KMS-11 (cell line): ENCODE measurements around the gene MRPL58.
A peak's percentile ranks its signal among the peaks of the same experiment; 100 is the strongest.

Experiments used
- H2AFZ ChIP-seq: fragments of 200-600 bp; sonication (generic); 2 replicates; pipeline ENCODE4 v1.6.1; 2016; ENCODE audit warnings: antibody characterized with exemption, mixed run types, low read depth
- H3K27ac ChIP-seq: fragments of 200-600 bp; sonication (generic); 2 replicates; pipeline ENCODE4 v1.6.1; 2016; ENCODE audit warnings: mild to moderate bottlenecking, mixed run types
- H3K27me3 ChIP-seq: fragments of 200-600 bp; sonication (generic); 2 replicates; pipeline ENCODE4 v1.6.1; 2017; ENCODE audit warnings: mild to moderate bottlenecking, low read depth, mixed run types, moderate library complexity; ENCODE audit not compliant: insufficient read depth
- H3K36me3 ChIP-seq: fragments of 200-600 bp; sonication (generic); 2 replicates; pipeline ENCODE4 v1.6.1; 2017; ENCODE audit warnings: mild to moderate bottlenecking, mixed run types; ENCODE audit not compliant: insufficient read depth
- H3K4me1 ChIP-seq: fragments of 200-600 bp; sonication (generic); 2 replicates; pipeline ENCODE4 v1.6.1; 2016; ENCODE audit warnings: mild to moderate bottlenecking, low read depth, mixed run types; ENCODE audit not compliant: poor library complexity, severe bottlenecking
- H3K4me2 ChIP-seq: fragments of 200-600 bp; sonication (generic); 2 replicates; pipeline ENCODE4 v1.7.0; 2016; ENCODE audit warnings: mild to moderate bottlenecking, mixed run types
- H3K4me3 ChIP-seq: fragments of 200-600 bp; sonication (generic); IDR thresholded peaks from 2 replicates; pipeline ENCODE4 v1.6.1; 2017; ENCODE audit warnings: low read depth, low read length, mixed read lengths; ENCODE audit not compliant: insufficient read depth
- H3K79me2 ChIP-seq: fragments of 200-600 bp; sonication (generic); 2 replicates; pipeline ENCODE4 v1.6.1; 2016; ENCODE audit warnings: low read depth, mixed run types; ENCODE audit not compliant: insufficient read depth
- H3K9ac ChIP-seq: fragments of 200-600 bp; sonication (generic); 2 replicates; pipeline ENCODE4 v1.6.1; 2016; ENCODE audit warnings: mild to moderate bottlenecking, mixed run types
- H4K20me1 ChIP-seq: fragments of 200-600 bp; sonication (generic); 2 replicates; pipeline ENCODE4 v1.6.1; 2016; ENCODE audit warnings: mild to moderate bottlenecking, mixed run types; ENCODE audit not compliant: insufficient read depth
- TF ChIP-seq, protein P1 (sequence below): fragments of 200-600 bp; sonication (generic); conservative IDR thresholded peaks from 2 replicates; pipeline ENCODE4 v1.6.1; 2017; ENCODE audit warnings: low read depth, mild to moderate bottlenecking, antibody characterized with exemption, low read length, moderate library complexity, mixed read lengths

The MRPL58 gene

GRCh38 chr17:75048249-75048878 lies 35.9 kb downstream of the MRPL58 start:
- TF ChIP-seq, protein P1, sequence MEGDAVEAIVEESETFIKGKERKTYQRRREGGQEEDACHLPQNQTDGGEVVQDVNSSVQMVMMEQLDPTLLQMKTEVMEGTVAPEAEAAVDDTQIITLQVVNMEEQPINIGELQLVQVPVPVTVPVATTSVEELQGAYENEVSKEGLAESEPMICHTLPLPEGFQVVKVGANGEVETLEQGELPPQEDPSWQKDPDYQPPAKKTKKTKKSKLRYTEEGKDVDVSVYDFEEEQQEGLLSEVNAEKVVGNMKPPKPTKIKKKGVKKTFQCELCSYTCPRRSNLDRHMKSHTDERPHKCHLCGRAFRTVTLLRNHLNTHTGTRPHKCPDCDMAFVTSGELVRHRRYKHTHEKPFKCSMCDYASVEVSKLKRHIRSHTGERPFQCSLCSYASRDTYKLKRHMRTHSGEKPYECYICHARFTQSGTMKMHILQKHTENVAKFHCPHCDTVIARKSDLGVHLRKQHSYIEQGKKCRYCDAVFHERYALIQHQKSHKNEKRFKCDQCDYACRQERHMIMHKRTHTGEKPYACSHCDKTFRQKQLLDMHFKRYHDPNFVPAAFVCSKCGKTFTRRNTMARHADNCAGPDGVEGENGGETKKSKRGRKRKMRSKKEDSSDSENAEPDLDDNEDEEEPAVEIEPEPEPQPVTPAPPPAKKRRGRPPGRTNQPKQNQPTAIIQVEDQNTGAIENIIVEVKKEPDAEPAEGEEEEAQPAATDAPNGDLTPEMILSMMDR, result no peak
- Histone ChIP-seq H3K36me3 (peaks cover 6% of the 10 kb centered on the region; the same call in 1 of the 2 replicates), H3K4me2 (peak overlapping the region; percentile 59), H3K27ac (no peak overlapping the region), H3K9ac (no peak overlapping the region), H3K4me1 (peaks cover 30% of the 10 kb centered on the region), H3K27me3 (no peaks in the 10 kb centered on the region), H4K20me1 (no peaks in the 10 kb centered on the region), H3K4me3 (no peak overlapping the region), H2AFZ (no peak overlapping the region), H3K79me2 (peaks cover 32% of the 10 kb centered on the region; the same call in 1 of the 2 replicates)

GRCh38 chr17:75049057-75049456 lies 36.6 kb downstream of the MRPL58 start:
- H2AFZ ChIP-seq, result no peak overlapping the region
- H3K27ac ChIP-seq, result no peak overlapping the region
- peaks cover 30% of the 10 kb centered on the region for H3K4me1 ChIP-seq

DNA sequence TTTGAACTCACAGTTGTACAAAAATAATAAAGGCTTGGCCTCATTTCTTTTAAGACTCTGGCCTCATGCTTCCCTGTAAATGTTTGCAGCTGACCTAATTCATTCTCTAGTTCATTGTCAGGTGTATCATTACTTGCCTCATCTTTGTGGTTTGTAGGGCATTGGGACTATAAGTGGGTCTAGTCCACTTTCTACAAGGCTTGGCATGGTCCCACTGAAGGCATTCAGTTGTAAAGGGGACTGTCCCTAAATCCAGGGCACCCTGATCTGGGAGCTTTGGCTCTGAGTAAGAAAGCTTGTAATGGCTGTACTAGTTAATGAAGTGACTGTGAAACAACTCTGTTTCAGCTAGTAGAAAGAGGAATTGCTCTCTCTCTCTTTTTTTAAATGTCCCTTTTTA lies 37.2 kb downstream of the MRPL58 start:
- TF ChIP-seq, protein P1, result no peak
- Histone ChIP-seq H3K4me1 (peaks cover 30% of the 10 kb centered on the region), H3K27ac (no peak overlapping the region), H4K20me1 (no peaks in the 10 kb centered on the region), H3K4me3 (no peak overlapping the region), H3K27me3 (no peaks in the 10 kb centered on the region), H3K9ac (no peak overlapping the region), H3K36me3 (peaks cover 6% of the 10 kb centered on the region; the same call in 1 of the 2 replicates), H3K4me2 (no peak overlapping the region), H2AFZ (no peak overlapping the region), H3K79me2 (peaks cover 29% of the 10 kb centered on the region; the same call in 1 of the 2 replicates)

More at GRCh38 chr17:75049057-75049456, 36.6 kb downstream of the MRPL58 start:
- peaks cover 6% of the 10 kb centered on the region; the same call in 1 of the 2 replicates for H3K36me3 ChIP-seq
- H3K4me2 ChIP-seq, result peak overlapping the region; percentile 59; the same call in 1 of the 2 replicates
- no peaks in the 10 kb centered on the region for H3K27me3 ChIP-seq
- H3K9ac ChIP-seq, result no peak overlapping the region
- no peaks in the 10 kb centered on the region for H4K20me1 ChIP-seq
- H3K4me3 ChIP-seq, result no peak overlapping the region
- TF ChIP-seq, protein P1, result no peak
- peaks cover 32% of the 10 kb centered on the region; the same call in 1 of the 2 replicates for H3K79me2 ChIP-seq

DNA sequence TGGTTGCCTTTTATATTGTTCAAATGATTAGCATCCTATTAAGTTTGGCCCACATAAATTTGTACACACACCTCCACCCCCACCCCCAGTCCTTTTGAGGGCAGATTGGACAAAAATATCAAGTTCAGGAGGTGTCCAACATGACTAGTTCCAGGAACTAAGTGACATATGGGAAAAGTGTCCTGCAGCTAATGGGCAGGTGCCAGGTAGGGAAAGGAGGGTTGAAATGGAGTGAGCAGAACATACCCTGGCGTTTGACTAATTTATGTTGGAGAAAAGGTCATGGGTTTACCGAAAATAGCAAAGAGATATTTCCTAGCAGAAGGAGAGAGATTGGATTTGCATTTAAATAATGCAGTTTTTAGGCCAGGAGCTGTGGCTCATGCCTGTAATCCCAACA lies 39.5 kb downstream of the MRPL58 start:
- H3K27me3 ChIP-seq, result no peaks in the 10 kb centered on the region
- no peak overlapping the region for H3K27ac ChIP-seq
- TF ChIP-seq, protein P1, result no peak
- H3K4me3 ChIP-seq, result no peak overlapping the region
- H3K36me3 ChIP-seq, result peaks cover 6% of the 10 kb centered on the region; the same call in 1 of the 2 replicates
- no peak overlapping the region for H3K4me2 ChIP-seq
- no peak overlapping the region for H2AFZ ChIP-seq
- no peaks in the 10 kb centered on the region for H4K20me1 ChIP-seq
- H3K79me2 ChIP-seq, result peaks cover 12% of the 10 kb centered on the region; the same call in 1 of the 2 replicates
- H3K4me1 ChIP-seq, result peaks cover 23% of the 10 kb centered on the region
- H3K9ac ChIP-seq, result no peak overlapping the region
